B cell (primary cell): ENCODE data around the gene INTS14.

ENCODE experiments used
- EZH2 ChIP-seq: IDR thresholded peaks from 2 replicates; pipeline ENCODE4 v1.6.1; 2012; ENCODE audit warnings: borderline replicate concordance, low read depth, mild to moderate bottlenecking, moderate library complexity, low read length; ENCODE audit not compliant: insufficient read depth, poor library complexity, severe bottlenecking
- TF ChIP-seq, protein P1 (sequence below): fragments of 200-600 bp; IDR thresholded peaks from one replicate; pipeline ENCODE4 v1.8.0; 2022; ENCODE audit warnings: antibody characterized with exemption, mild to moderate bottlenecking

DNA sequence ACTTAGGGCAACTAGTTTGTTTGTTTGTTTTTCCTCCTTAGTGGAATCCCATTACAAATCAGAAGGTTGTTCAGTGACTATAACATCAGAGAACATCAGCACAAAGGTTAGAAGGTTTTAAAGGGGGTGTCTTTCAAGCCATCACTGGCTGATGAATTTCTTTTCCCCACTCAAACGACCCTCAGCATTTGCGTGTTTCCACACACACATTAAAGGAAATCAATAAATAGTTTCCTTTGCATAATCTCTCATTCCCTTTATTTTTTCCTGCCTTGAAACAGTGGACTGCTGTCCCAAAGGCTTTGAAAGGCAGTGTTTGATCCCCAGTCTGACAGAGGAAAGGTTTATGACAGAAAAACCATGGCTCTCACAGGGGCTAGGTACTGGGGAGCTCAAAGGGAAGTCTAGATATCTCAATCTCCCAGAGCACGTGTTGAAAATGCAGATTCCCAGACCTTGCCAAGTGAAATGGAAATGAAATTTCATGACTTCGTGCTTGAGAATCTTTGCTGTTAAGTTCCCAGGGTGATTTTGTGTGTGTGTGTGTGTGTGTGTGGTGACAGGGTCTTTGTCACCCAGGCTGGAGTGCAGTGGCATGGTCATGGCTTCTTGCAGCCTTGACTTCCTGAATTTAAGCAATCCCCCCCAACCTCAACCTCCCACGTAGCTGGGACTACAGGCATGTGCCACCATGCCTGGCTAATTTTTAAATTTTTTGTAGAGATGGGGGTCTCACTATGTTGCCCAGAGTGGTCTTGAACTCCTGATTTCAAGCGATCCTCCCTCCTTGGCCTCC lies 2.2 kb upstream of the INTS14 start:
- TF ChIP-seq, protein P1, sequence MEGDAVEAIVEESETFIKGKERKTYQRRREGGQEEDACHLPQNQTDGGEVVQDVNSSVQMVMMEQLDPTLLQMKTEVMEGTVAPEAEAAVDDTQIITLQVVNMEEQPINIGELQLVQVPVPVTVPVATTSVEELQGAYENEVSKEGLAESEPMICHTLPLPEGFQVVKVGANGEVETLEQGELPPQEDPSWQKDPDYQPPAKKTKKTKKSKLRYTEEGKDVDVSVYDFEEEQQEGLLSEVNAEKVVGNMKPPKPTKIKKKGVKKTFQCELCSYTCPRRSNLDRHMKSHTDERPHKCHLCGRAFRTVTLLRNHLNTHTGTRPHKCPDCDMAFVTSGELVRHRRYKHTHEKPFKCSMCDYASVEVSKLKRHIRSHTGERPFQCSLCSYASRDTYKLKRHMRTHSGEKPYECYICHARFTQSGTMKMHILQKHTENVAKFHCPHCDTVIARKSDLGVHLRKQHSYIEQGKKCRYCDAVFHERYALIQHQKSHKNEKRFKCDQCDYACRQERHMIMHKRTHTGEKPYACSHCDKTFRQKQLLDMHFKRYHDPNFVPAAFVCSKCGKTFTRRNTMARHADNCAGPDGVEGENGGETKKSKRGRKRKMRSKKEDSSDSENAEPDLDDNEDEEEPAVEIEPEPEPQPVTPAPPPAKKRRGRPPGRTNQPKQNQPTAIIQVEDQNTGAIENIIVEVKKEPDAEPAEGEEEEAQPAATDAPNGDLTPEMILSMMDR = no peak
- TF ChIP-seq EZH2 = no peak
